H1 (cell line): ENCODE measurements around the gene ARHGAP35. TPM values are rescaled to one million over a fixed set of nuclear protein-coding genes. Genes with fewer than 3 reads are reported as not detected.

ENCODE experiments used
- polyA plus RNA-seq, 7 experiments: library from polyadenylated mRNA; depleted of rRNA in 3 of 7; stranded (reverse) in 5 of 7; unstranded in 2 of 7; fragments of >200 nt in 5 of 7; fragments of 200-250 nt in 2 of 7; gene quantifications; 1 replicate in 5 of 7; 2 replicates in 1 of 7; 4 replicates in 1 of 7; pipeline versions ENCODE4 v1.2.1 to v1.2.3, GENCODE V29; 2011 to 2013; ENCODE audit warnings: missing spikeins in 2 of 7, mixed read lengths in 2 of 7
- total RNA-seq: library from RNA; stranded (reverse); fragmentation: NEBNext Ultra II Directional; extraction: Animal tissue kit (Norgen Biotek cat#: 25700); gene quantifications from 2 replicates; pipeline ENCODE4 v1.2.1, GENCODE V29; 2021

The ARHGAP35 gene
- total and polyA plus RNA-seq, 2 of the 8 experiments (the other 6 are each of a cell fraction or from before 2014, with no cell fraction given) = 29.7 to 64.5 TPM

Other genes with a start within 250 kb of the ARHGAP35 start
- gene PTGIR, start 235.9 kb upstream of the ARHGAP35 start, total RNA-seq = not detected in 2 replicates
- 0.15 and 0.19 TPM in 2 replicates for gene PTGIR, start 235.9 kb upstream of the ARHGAP35 start, polyA plus RNA-seq (2011; rRNA removed)
- not detected in 2 replicates for gene GNG8, start 224.8 kb upstream of the ARHGAP35 start, total RNA-seq
- not detected in 2 replicates for gene GNG8, start 224.8 kb upstream of the ARHGAP35 start, polyA plus RNA-seq (2011; rRNA removed)
- gene DACT3, start 199.8 kb upstream of the ARHGAP35 start, total RNA-seq = 1.5 and 2.0 TPM in 2 replicates
- gene DACT3, start 199.8 kb upstream of the ARHGAP35 start, polyA plus RNA-seq (2011; rRNA removed) = 1.8 and 1.9 TPM in 2 replicates
- gene PRKD2, start 143.9 kb upstream of the ARHGAP35 start, total RNA-seq = 63.8 and 73.1 TPM in 2 replicates
- 24.4 and 34.9 TPM in 2 replicates for gene PRKD2, start 143.9 kb upstream of the ARHGAP35 start, polyA plus RNA-seq (2011; rRNA removed)
- 24.4 and 24.8 TPM in 2 replicates for gene FKRP, start 114.9 kb upstream of the ARHGAP35 start, total RNA-seq
- 17.1 and 29.1 TPM in 2 replicates for gene FKRP, start 114.9 kb upstream of the ARHGAP35 start, polyA plus RNA-seq (2011; rRNA removed)
- 120 and 124 TPM in 2 replicates for gene STRN4, start 114.5 kb upstream of the ARHGAP35 start, total RNA-seq
- gene STRN4, start 114.5 kb upstream of the ARHGAP35 start, polyA plus RNA-seq (2011; rRNA removed) = 187 and 298 TPM in 2 replicates
- gene SLC1A5, start 72.4 kb upstream of the ARHGAP35 start, total RNA-seq = 290 and 291 TPM in 2 replicates
- gene SLC1A5, start 72.4 kb upstream of the ARHGAP35 start, polyA plus RNA-seq (2011; rRNA removed) = 351 and 475 TPM in 2 replicates
- gene AP2S1, start 10.2 kb upstream of the ARHGAP35 start, total RNA-seq = 195 and 205 TPM in 2 replicates
- gene AP2S1, start 10.2 kb upstream of the ARHGAP35 start, polyA plus RNA-seq (2011; rRNA removed) = 211 and 314 TPM in 2 replicates
- gene NPAS1, start 158.8 kb downstream of the ARHGAP35 start, total RNA-seq = 9.0 and 9.9 TPM in 2 replicates
- gene NPAS1, start 158.8 kb downstream of the ARHGAP35 start, polyA plus RNA-seq (2011; rRNA removed) = 13.9 and 26.8 TPM in 2 replicates
- 57.5 and 61.7 TPM in 2 replicates for gene TMEM160, start 187.6 kb downstream of the ARHGAP35 start, total RNA-seq
- 152 and 209 TPM in 2 replicates for gene TMEM160, start 187.6 kb downstream of the ARHGAP35 start, polyA plus RNA-seq (2011; rRNA removed)